ENCODE results near the gene FBXO27. TPM values are rescaled to one million over a fixed set of nuclear protein-coding genes. Genes with fewer than 3 reads are reported as not detected.
"Not testable (repeated sequence)": the region's sequence is repeated elsewhere in the genome, so short reads cannot be mapped to it uniquely, and the experiment has no call there.

The FBXO27 gene
- total RNA-seq, 2 experiments from 2014 or later: 0.82 to 1.4 TPM

DNA sequence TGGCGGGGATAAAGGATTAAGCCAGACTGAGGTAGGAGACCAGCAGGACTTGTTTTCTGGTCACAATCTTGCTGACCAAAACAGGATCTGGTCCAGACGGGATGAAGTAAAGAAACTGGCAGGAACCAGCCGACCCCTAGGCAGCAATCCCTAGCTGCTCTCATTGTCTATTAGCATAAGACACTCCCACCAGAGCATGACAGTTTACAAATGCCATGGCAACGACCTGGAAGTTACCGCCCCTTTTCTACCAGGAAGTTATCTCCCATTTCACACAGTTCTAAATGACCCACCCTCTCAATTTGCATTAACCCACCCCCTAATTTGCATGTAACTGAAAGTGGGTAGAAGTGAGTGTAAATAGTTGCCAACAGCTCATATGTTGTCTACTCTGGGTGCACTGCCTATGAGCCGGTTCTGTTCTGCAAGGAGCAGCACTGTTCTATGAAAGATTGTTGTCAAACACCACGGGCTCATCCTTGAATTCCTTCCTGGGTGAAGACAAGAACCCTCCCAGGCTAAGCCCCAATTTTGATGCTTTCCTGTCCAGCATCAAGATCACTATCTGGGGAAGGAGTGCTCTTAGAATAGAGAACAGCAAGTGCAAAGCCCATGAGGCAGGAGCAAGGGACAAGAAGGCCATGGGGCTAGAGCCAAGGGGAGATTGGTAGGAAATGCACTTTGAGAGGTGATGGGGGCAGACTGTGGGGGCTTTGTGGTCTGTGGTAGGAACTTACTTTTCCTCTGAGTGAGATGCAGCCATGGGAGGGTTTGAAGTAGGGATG is 13.9 kb upstream of the FBXO27 start:
- ChIA-PET POLR2A (no interaction called here), CTCF (interaction anchor here (0.6 kb wide), 1 partner anchor 703 kb away, joined by 6 read pairs; no protein-coding TSS in a partner anchor)

DNA sequence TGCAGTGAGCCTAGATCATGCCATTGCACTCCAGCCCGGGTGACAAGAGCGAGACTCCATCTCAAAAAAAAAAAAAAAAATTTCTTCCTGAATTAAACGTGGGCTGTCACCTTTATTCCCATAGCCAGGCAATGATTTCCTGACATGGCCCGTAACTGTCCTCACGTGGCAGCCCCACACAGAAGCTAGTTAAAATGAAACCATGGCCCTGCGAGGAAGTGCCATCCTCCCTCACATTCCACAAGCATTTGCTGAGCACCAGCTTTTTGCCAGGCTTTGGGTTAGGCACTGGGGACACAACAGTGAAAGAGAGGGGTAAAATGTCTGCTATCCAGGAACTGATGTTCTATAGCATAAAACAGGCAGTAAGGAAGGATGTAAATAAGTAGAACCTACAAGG is 13.2 kb upstream of the FBXO27 start:
- CTCF ChIA-PET: no interaction called here
- POLR2A ChIA-PET: no interaction called here

DNA sequence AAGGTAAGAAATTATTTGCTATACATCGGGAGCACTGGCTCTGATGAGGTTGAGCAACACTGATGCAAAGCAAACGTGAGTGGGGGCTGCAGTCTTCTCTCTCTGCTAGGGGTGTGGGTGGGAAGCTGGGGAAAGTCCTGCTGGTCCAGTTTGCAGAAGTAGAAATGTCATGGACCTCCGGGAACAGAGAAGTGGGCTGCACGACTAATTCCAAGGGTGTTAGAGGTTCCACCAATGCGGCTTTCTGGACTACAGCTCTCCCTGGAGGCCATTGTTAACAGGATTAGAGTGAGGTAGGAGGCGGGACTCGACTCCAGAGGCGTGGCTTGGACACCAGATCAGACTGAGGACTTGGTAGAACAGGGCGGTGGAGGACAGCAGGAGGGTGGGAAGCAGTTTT is 5.7 kb upstream of the FBXO27 start:
- ChIA-PET CTCF (interaction anchor here (0.6 to 1.1 kb wide), 2 partner anchors 33 to 67 kb away, joined by 3 read pairs; no protein-coding TSS in a partner anchor), POLR2A (no interaction called here)

DNA sequence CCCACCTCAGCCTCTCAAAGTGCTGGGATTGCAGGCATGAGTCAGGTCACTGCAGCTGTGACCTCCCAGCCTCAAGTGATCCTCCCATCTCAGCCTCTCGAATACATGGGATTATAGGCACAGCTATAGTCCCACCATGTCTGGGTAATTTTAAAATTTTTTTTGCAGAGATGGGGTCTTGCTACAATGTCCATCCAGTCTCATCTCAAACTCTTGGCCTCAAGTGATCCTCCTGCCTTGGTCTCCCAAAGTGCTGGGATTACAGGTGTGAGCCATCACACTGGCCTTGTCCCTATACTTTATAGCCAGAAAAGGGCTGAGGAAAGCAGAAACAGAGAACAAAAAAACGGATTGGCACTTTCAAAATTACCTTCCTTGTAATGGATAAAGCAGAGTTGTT is 4.8 kb upstream of the FBXO27 start:
- ChIA-PET CTCF (interaction anchor here (1.1 kb wide), 1 partner anchor 68 kb away, joined by 3 read pairs; no protein-coding TSS in a partner anchor), POLR2A (no interaction called here)

DNA sequence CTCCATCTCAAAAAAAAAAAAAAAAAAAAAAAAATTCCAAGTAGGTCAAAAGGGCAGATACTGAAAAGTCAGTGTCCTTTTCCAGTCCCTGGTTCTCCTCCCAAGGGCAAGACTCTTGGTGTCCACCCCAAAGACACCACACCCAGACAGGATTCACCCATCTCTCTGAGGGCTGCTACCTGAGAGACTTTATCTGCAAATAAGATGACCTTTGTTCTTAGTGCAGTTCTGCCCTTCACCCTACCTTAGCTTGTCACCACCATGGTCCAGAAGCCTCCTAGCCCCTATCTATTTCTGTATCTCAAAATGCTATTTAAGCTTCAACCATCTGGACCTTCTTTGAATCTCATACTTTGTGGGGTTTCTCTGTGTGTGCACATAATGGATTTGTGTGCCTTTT is 4.2 kb upstream of the FBXO27 start:
- ChIA-PET CTCF (no interaction called here), POLR2A (no interaction called here)

DNA sequence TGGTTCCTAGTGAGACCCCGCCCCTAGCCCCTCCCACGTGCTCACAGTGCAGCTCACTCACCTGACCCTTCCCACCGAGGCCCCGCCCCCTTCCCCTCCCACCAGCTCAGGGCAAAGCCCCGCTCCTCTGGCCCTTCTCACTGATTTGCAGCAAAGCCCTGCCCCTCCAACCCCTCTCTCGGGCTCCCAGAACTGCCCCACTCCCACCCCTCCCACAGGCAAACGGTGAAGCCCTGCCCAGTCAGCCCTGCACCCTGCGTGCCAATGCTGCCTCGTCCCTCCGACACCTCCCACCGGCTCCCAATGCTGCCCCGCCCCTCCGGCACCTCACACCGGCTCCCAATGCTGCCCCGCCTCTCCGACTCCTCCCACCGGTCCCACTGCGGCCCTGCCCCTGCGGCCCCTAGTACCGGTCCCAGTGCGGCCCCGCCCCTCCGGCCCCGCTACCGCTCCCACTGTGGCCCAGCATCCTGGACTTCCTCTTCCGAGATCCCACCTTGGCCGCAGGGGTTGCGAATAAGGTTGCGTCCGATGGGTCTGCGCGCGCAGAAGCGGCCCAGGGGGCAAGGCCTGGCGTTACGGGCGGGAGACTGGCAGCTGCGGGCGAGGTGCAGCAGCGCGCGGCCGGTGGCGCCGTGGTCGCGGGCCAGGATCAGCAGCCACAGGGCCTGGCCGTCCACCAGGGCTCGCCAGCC is 834 bp downstream of the FBXO27 start:
- CTCF ChIA-PET: interaction anchor here (1.9 kb wide), 1 partner anchor 21 kb away, joined by 7 read pairs; no protein-coding TSS in a partner anchor

DNA sequence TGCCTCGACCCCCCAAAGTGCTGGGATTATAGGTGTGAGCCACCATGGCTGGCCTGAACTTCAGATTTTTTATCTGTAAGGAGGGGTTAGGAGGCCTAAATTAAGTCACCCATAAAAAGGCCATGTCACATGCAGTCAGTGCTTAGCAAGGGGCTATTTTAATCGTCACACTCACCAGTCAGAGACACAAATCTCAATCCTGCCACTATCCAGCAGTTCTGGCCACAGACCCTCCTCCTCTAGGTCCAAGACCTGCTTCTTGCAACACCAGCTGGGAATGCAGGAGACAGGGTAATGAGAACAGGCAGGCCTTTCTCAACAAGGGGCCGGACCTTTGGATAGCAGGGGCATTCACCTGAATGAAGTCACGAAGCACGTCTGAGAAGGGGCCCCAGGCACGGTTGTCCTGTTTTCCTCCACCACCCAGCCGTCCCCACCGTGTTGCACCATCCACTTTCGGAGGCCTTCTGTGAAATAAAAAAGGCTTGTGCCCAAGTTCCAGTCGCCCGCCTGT is 1.4 kb downstream of the FBXO27 start:
- POLR2A ChIA-PET: interaction anchor here (0.6 kb wide), 1 partner anchor 521 kb away, joined by 3 read pairs; no protein-coding TSS in a partner anchor

More for the DNA sequence above, 834 bp downstream of the FBXO27 start:
- POLR2A ChIA-PET: no interaction called here

DNA sequence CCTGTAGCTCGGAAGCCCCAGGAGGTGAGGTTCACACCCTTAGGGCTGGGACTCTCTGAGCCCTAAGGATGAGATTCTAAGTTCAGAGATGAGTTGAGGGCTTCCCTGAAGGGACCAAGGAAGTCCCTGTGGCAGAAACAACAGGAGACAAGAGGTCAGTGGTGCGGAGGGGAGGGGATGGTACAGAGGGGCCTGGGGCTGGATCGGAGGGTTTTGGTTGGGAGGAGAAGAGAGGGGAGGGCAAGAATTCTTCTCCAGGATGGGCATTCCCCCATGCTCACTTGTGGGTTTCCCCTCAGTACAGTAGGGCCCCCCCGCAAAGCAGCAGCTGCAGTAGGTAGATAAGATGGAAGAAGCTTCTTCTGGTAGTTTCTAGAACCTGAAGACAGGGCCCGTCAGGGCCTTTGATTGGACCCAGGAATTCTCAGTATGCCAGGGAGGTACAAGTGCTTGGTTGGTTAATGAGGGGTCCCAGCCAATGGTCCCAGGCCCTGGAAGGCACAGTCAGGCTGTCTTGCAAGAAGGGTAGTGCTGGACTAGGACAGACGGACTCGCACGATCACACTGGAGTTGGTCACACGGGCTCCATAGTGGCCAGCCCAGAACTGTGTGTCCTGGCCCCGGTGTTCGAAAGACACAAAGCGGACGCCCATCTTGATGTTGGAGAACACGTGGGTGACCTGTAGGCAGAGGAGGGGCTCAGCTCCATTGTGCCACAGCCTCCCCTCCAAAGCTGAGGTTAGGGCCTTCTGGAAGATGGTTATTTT is 7.3 kb downstream of the FBXO27 start:
- ChIA-PET CTCF (no interaction called here), POLR2A (no interaction called here)

More for the DNA sequence above, 1.4 kb downstream of the FBXO27 start:
- CTCF ChIA-PET: no interaction called here

DNA sequence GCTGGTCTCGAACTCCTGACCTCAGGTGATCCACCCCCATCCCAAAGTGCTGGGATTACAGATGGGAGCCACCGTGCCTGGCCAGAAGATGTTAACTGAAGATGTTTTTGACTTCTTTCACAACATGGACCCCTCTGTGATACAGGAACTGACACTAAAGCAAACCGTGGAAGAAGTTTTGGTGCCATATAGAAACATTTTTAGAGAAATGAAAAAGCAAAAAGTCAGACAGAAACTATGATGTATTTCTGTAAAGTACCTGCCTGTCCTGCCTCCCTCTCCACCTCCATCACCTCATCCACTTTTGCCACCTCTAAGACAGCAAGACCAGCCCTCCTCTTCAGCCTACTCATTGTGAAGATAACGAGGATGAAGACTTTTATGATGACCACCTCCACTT is 11.3 kb downstream of the FBXO27 start:
- ChIA-PET CTCF (interaction anchor here (0.6 kb wide), 1 partner anchor 749 kb away, joined by 3 read pairs; no protein-coding TSS in a partner anchor), POLR2A (interaction anchor here (0.6 kb wide), 1 partner anchor 13 kb away, joined by 8 read pairs; no protein-coding TSS in a partner anchor)

DNA sequence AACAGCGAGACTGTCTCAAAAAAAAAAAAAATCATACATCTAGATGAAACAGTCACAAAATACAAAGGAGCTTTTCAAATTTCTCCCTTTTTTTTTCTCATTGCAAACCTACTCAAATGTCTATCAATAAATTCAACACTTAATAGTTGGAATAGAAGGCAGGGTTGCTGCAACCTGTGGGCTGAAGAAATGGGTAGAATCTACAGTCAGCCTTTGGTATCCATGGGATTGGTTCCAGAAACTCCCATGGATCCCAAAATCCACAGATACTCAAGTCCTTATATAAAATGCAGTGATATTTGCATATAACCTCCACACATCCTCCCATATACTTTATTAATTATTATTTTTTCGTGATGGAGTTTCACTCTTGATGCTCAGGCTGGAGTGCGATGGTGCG is 14.7 kb downstream of the FBXO27 start:
- POLR2A ChIA-PET: no interaction called here
- CTCF ChIA-PET: interaction anchor here (0.6 to 1.5 kb wide), 3 partner anchors 59 to 492 kb away, joined by 3 to 4 read pairs (median 3); no protein-coding TSS in a partner anchor

DNA sequence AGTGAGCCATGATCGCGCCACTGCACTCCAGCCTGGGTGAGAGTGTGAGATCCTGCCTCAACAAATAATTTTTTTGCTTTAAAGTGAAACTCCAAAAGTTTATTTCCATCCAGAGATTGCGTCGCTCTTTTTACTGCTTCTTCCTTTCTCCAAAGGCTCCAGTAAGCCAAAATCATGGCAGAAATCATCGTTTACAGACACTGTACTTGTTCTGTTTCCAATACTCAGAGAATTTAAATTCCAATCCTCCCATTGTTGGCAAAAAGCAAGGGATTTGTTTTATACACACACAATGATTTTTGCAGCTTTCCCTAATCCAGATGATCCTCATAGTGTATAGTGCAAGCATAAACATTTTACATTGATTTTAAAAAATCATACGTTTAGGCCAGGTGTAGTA is 15.3 kb downstream of the FBXO27 start:
- CTCF ChIA-PET: interaction anchor here (0.7 to 1.5 kb wide), 2 partner anchors 59 to 284 kb away, joined by 3 to 4 read pairs; no protein-coding TSS in a partner anchor
- POLR2A ChIA-PET: no interaction called here

DNA sequence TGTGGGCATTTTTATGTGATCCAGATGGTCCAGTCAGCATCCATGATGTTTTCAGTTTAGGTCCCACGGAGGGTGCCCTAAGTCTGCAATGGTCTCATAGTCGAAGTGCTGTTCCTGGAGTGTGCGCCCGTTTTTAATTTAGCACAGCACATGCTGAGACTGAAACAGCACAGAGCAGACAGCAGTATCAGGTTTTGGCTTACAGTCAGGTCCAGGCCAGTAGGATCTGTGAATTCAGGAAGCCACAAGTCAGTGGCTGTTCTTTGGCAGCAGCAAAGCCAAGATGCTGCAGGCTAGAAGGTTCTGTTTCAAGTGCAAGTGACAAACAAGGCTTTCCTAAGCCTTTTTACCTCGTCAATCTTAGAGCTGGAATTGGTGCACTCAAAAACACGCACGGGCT is 18.3 kb downstream of the FBXO27 start:
- ChIA-PET CTCF (no interaction called here), POLR2A (no interaction called here)

DNA sequence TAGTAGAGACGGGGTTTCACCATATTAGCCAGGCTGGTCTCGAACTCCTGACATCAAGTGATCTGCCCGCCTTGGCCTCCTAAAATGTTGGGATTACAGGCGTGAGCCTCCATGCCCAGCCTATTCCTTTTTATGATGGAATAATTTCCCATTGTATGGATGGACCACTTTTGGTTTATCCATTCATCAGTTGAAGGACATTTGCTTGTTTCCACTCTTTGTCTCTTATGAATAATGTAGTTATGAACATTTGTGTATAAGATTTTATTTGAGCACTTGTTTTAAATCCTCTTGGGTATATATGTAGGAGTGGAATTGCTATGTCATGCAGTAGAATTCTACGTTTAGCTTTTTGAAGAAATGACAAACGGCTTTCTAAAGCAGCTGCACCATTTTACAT is 23.3 kb downstream of the FBXO27 start:
- POLR2A ChIA-PET: no interaction called here

DNA sequence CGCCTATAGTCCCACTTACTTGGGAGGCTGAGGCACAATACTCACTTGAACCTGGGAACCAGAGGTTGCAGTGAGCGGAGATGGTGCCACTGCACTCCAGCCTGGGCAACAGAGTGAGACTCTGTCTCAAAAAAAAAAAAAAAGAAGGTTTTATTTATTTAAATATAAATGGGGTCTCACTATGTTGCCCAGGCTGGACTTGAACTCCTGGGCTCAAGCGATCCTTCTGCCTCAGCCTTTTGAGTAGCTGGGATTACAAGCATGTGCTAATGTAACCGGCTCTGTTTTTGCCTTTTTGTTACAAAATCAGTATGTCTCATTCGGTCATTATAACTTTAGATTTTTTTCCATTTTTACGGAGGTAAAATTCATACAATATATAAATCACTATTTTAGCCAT is 24.2 kb downstream of the FBXO27 start:
- ChIA-PET CTCF (no interaction called here), POLR2A (no interaction called here)

More for the DNA sequence above, 23.3 kb downstream of the FBXO27 start:
- CTCF ChIA-PET: no interaction called here

DNA sequence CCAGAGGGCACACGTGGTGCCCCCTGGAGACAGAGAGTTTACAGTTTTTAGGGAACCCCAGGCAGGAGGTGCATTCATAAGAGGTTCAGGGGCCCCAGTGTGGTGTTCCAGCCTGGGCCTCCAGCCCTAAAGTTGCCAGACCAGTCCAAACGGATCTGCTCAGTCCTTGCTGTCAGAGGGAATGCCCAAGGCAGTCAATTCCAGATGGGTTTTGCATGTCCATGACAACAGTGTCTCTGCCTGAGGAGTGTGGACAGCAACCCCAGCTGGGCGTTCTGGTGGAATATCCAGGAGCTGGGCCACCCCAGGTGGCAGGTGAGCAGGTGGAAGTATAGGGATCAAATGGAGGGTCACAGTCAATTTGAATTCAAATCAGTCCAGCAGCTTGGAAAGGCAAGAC is 25.3 kb downstream of the FBXO27 start:
- CTCF ChIA-PET: no interaction called here

DNA sequence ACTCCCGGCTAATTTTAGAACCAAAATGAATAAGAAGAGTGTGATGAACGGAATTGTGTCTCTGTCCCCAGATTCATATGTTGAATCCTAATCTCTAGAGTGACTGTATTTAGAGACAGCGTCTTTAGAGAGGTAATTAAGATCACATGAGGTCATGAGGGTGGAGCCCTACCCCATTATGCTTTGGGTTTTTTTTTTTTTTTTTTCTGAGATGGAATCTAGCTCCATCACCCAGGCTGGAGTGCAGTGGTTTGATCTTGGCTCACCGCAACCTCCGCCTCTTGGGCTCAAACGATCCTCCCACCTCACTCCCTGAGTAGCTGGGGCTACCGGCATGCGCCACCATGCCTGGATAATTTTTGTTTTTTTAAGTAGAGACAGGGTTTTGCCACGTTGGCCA is 27.9 kb downstream of the FBXO27 start:
- ChIA-PET CTCF (interaction anchor here (0.6 kb wide), 1 partner anchor 34 kb away, joined by 3 read pairs; no protein-coding TSS in a partner anchor), POLR2A (no interaction called here)

More for the DNA sequence above, 25.3 kb downstream of the FBXO27 start:
- POLR2A ChIA-PET: no interaction called here

DNA sequence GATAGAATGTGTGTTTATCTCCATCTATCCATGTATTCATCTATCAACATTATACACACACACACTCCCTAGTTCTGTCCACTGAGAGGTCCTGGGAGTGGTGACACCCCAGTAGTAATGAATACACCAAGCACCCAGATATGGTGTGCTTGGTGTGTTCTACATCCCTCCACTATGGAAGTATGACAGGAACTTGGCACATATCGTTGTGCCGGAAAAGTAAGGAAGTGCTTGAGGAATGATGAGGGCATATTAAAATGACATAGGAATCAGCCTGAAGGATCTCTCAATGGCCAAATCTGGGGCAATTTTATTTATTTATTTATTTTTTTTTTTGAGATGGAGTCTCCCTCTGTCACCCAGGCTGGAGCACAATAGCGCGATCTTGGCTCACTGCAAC is 28.6 kb downstream of the FBXO27 start:
- ChIA-PET CTCF (no interaction called here), POLR2A (no interaction called here)

DNA sequence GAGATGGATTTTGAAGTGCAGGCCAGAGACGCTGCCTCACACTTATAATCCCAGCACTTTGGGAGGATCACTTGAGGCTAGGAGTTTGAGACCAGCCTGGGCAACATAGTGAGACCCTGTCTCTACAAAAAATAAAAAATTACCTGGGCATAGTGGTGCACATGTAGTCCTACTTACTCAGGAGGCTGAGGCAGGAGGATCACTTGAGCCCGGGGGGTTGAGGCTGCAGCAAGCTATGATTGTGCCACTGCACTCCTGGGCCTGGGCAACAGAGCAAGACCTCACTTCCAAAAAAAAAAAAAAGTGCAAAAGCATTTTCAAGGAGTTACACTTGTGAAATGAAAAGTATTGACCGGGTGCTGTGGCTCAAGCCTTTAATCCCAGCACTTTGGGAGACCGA is 29.2 kb downstream of the FBXO27 start:
- CTCF ChIA-PET: no interaction called here
- POLR2A ChIA-PET: no interaction called here

DNA sequence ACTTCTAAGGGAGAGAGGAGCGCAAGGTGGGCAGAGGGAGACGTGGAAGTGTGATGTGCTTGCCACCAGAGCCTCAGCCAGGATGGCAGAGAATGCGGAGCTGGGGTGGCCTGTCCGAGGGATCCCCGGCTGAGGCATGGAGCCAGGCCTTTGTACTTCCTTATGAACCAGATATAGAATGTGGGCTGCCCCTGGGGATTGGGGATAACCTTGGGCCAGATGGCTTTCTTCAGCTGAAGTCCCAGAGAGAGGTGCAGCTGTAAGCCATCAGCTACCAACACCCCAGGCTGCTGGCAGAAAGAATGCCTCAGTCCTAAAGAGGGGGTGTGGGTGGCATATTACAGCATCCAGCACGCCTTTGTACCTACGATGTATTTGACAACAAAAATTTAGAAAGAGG is 31.3 kb downstream of the FBXO27 start:
- CTCF ChIA-PET: no interaction called here

DNA sequence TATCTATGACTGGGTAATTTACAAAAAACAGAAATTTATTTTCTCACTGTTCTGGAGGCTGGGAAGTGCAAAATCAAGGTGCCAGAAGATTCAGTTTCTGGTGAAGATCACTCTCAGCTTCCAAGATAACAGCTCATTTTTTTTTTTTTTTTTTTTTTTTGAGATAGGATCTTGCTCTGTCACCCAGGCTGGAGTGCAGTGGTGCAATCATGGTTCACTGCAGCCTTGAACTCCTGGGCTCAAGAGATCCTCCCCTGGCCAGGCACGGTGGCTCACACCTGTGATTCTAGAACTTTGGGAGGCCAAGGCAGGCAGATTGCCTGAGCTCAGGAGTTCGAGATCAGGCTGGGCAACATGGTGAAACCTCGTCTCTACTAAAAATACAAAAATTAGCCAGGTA is 34.8 kb downstream of the FBXO27 start:
- POLR2A ChIA-PET: not testable (repeated sequence)
- CTCF ChIA-PET: interaction anchor here (0.7 kb wide), 1 partner anchor 429 kb away, joined by 4 read pairs; no protein-coding TSS in a partner anchor

More for the DNA sequence above, 31.3 kb downstream of the FBXO27 start:
- POLR2A ChIA-PET: no interaction called here

All from activated CD8-positive, alpha-beta memory T cell treated with anti-CD3 and anti-CD28 coated beads for 36 hours (primary cell).